GM21717 (cell line): ENCODE results near the gene RNF41.
"Not testable (repeated sequence)": the region's sequence is repeated elsewhere in the genome, so short reads cannot be mapped to it uniquely, and the experiment has no call there.

Experiments used
- ATAC-seq: cut with Tn5 transposase; IDR thresholded peaks from one replicate; pipeline ENCODE4 v1.9.1; 2021; ENCODE audit warnings: mild to moderate bottlenecking, moderate library complexity; ENCODE audit not compliant: unreplicated experiment

RNF41 gene

GRCh38 chr12:56213878-56214277, 7.8 kb downstream of the RNF41 start:
- ATAC-seq = no peak

DNA sequence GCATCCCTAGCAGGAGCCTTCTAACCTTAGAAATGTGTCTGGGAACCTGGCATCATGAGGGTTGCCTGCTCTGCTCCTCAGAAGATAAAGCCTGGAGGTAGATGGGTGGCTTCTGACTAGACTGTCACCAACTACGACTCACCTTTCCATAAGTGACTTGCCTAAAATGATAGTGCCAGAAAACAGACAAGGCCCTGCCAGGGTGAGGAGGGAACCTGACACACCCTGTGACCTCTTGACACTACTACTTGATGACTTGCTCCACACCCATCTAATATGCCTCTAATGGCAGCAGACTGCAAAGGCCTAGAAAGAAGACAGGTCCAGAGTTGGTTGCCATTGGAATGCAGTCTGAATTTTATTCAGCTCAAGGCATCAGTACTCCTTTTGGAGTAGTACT, 9.4 kb downstream of the RNF41 start:
- no peak for ATAC-seq

- ATAC-seq = no peak
Observed at GRCh38 chr12:56208006-56208405, 13.7 kb downstream of the RNF41 start.

GRCh38 chr12:56206452-56207166, 15.1 kb downstream of the RNF41 start:
- no peak for ATAC-seq

GRCh38 chr12:56205445-56205844, 16.3 kb downstream of the RNF41 start:
- ATAC-seq = no peak

- ATAC-seq = no peak
Observed at GRCh38 chr12:56204275-56204674, 17.4 kb downstream of the RNF41 start.

DNA sequence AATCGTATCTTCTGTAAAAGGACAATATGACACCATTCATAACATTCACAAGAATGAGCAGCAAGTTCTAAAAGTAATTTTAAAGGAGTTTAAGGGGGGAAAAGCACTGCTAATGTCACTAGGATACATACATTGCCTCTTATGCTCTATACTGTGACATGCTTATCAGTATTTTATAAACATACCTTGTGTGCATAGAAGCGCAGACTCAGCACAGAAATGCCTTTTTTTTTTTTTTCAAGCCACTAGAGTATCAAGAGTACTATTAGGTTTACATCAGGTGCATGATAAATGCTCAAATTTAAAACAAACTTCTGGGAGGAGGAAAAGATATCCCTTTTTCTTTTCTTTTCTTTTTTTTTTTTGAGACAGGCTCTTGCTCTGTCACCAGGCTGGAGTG, 18.9 kb downstream of the RNF41 start:
- ATAC-seq = no peak

GRCh38 chr12:56202366-56202765, 19.4 kb downstream of the RNF41 start:
- ATAC-seq = no peak

DNA sequence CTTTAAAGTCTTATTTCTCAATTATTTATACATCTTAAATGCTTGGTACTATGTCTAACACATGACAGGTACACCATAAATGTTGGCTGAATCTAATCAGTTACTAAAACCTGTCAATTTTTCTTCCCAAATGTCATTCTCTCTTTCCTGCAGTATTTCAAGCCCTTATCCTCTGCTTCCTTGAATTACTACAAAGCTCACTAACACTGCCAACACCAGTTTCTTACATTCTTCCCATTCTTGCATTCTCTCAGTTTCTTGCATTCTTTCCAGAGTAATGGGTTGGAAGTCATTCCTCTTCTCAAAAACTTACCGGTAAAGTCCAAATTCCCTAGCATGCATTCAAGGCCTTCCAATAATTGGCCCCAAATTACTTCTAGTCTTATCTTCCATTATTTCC, 22.9 kb downstream of the RNF41 start:
- no peak for ATAC-seq

GRCh38 chr12:56197921-56198635, 23.6 kb downstream of the RNF41 start:
- no peak for ATAC-seq

DNA sequence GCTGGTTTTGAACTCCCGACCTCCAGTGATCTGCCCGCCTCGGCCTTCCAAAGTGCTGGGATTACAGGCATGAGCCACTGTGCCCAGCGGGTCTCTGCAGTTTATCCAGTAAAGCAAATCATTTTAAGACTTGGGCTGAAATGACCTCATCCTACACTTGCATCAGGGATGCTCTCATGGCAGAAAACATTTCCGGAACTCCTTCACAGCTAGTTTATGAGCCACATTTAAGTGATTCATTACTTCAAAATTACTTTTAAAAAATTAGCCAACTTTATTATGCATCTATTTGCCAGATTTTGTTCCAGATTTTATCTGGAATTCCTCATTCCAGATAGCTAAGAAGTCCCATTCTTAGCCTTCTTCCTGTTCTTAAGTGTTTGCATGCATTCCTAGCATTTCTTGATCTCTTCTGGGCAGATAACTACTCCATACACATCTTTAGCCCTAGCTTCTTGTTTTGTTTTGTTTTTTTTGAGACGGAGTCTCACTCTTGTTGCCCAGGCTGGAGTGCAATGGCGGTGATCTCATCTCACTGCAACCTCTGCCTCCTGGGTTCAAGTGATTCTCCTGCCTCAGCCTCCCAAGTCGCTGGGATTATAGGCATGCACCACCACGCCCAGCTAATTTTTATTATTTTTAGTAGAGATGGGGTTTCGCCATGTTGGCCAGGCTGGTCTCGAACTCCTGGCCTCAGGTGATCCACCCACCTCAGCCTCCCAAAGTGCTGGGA, 24.7 kb downstream of the RNF41 start:
- ATAC-seq = not testable (repeated sequence)

- no peak for ATAC-seq
Observed at GRCh38 chr12:56193025-56193578, 28.6 kb downstream of the RNF41 start.

DNA sequence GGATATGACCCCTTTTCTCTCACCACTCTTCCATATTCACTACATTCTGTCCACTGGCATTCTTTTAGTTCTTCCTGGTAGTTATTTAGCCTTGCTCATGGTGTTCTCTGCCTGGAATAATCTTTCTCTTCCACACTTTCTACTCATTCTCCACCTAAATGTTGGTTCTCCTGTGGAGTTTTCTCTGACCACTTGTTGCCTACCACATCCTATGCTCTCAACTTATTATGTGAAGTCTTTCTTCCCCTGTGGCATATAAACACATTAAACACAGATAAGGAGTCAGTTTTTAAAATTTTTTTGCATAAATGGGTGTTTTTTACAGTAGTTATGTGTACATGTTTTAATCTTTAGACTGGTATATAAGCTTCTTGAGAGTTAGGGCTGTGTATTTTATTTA, 29.1 kb downstream of the RNF41 start:
- ATAC-seq = no peak

GRCh38 chr12:56190695-56191155, 31.0 kb downstream of the RNF41 start:
- ATAC-seq = no peak

GRCh38 chr12:56189918-56190694, 31.6 kb downstream of the RNF41 start:
- peak; percentile 35 for ATAC-seq

DNA sequence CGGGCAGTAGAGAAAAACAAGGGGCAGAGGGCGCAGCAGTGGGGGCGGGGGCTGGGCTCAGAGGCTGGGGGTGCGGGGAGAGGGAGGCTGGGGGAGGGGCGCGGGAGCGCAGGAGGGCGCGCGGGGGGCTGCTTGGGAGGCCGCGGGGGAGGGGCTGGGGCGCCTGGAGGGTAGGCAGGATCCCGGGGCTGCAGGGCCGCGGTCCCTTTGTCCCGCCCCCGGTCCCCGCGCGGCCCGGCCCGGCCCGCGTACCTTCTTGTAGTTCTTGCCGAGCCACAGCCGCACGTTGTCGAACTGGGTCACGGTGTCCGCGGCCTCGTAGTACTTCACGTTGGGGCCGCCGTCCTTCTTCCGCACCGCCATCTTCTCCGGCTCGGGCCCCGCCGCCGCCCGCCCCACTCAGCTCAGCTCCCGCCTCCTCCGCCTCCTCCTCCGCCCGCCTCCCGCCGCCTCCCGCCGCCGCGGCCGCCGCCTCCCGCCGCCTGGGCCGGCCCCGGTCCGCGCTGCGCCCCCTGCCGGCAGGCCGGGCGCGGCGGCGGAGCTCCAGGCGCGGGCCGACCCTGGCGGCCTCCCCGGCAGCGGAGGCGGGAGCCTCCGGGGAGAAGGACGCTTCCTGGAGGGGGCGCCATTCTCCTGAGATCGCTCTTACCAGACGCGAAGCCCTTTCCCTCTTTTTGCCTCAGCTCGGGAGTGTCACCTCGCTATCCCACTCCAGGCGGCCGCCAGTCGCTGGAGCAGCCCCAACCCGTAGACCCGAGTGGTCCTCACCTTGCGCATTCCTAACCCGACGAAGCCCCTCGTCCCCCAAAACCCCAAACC, 32.4 kb downstream of the RNF41 start, which contains the start of gene SMARCC2:
Gene SMARCC2 (minus strand): TSS at position 385 of the 819 bp plus-strand sequence. CDS start 22 bp downstream, at position 363.
- ATAC-seq = peak; percentile 64

DNA sequence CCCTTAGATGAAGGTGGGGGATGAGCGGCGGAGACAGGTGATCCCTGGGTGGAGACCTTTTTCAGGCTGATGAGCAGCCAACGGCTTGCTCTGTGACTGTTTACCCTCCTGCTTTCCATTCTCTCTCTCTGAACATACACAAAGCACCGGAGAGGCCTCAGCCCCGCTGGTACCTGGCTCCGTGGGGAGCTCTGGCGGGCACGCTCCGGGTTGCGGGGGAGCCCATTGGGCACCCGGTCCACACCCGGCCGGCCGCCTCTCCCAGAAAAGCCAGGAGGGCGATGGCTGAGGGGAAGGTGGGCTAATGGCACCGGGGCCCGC, 33.0 kb downstream of the RNF41 start:
- no peak for ATAC-seq

DNA sequence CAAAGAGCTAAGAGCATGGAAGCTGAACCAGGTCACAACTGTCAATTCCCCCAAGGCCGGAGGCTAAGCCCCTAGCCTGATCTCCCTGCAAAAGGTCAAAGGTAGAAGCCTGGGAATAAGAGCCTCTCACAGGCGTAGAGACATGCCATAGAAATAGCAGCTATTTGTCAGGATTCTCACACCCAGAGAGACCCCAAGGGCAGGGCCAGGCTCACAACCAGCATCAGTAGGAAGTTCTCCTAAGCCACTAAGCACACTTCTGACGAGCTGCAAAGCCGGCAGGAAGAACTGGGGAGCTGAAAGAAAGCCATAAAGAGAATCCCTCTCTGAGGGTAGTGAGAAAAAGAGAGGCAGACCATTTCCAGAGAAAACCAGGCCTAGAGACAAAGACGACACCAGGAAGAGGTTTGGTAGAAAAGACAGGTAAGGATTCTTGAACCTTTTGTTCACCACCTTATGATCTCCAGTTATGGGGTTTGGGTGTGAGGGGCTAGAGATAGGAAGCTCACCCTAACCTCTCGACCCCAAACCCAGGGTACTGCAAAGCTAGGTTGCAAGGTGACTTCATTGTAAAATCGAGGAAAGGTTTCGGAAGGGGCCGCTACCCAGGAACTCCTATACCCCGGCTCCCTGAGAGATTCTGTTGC, 33.5 kb downstream of the RNF41 start:
- no peak for ATAC-seq

DNA sequence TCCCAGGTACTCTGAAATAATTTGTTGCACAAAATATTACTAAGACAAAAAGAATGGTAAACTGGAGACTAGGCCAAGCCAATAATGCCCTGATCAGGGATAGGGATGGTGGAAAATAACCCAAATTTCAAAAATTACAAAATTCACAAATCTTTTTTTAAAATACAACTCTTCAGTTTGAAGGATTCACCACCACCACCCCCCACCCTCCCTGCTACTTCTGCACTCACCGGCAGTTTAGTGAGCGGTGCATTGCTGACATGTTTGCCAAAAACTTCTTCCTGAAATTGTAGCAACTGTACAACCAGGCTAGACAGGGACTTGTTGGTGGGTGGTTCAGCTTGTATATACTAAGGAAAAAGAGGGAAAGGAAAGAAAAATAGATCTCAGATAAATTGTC, 34.8 kb downstream of the RNF41 start:
- no peak for ATAC-seq
